ENCODE data around the gene DHX58. TPM values are rescaled to one million over a fixed set of nuclear protein-coding genes. Genes with fewer than 3 reads are reported as not detected.

DHX58 gene
- total and polyA plus RNA-seq, 7 donors = 1.3 to 4.2 (median 2.8) TPM

DNA sequence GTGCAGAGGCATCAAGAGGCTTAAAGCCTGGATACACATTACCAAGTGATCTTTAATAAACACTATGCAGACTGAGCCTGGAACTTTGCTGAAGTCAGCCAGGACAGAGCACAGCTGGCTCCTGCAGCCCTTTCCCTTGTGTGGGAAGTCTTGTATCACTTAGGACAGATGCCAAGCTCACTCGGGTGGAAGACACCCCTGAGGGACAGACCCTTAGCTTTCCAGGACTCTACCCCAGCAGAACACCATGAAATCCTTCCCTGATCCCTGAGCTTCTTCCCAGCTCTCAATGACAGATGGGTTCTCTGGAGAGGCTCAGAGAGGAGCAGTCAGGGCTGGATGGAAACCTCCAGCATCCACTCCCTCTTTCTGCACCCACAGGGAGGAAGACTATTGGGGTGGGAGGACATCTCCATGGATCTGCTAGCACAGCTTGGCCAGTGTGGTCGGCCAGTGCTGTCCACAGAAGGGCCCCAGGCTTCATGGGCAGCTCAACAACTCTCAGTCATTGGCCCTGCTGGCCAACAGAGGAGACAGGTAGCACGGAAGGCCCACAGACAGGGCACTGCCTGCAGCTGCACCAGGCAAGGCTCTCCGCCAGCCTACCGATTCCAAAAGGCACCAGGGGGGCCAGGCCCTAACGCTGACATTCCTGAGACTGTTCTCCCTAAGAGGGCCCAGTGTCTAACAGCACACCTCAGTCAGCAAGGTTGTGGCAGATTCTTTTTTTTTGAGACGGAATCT, 26.4 kb upstream of the DHX58 start:
- no peak for ATAC-seq
- TF ChIP-seq, protein P1, sequence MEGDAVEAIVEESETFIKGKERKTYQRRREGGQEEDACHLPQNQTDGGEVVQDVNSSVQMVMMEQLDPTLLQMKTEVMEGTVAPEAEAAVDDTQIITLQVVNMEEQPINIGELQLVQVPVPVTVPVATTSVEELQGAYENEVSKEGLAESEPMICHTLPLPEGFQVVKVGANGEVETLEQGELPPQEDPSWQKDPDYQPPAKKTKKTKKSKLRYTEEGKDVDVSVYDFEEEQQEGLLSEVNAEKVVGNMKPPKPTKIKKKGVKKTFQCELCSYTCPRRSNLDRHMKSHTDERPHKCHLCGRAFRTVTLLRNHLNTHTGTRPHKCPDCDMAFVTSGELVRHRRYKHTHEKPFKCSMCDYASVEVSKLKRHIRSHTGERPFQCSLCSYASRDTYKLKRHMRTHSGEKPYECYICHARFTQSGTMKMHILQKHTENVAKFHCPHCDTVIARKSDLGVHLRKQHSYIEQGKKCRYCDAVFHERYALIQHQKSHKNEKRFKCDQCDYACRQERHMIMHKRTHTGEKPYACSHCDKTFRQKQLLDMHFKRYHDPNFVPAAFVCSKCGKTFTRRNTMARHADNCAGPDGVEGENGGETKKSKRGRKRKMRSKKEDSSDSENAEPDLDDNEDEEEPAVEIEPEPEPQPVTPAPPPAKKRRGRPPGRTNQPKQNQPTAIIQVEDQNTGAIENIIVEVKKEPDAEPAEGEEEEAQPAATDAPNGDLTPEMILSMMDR (IDR thresholded peaks at IDR 0.05) = no peak
- Histone ChIP-seq H3K4me1 (peaks cover 94% of the 10 kb centered on the region), H3K27me3 (ENCODE audit: insufficient read depth in 3 of 3, low read length in 2 of 3) (no peaks in the 10 kb centered on the region), H3K4me3 (no peak overlapping the region), H3K9me3 (no peaks in the 10 kb centered on the region), H3K27ac (peak overlapping the region; percentile 54), H3K36me3 (ENCODE audit: insufficient read depth in 1 of 2, low read depth in 1 of 2) (peaks cover 0 to 19% of the 10 kb centered on the region in 2 donors)
- intact Hi-C loops (cut with DNase I) = loop anchor here in 1 of 2 donors (10.0 kb wide), 1 partner anchor 136 kb away; the partner anchor contains the start of gene STAT5B
- no peak for DNase-seq
- WGBS, 3 donors = 49 to 61% (median 54%) methylated on average over 7 of the region's 7 CpGs

DNA sequence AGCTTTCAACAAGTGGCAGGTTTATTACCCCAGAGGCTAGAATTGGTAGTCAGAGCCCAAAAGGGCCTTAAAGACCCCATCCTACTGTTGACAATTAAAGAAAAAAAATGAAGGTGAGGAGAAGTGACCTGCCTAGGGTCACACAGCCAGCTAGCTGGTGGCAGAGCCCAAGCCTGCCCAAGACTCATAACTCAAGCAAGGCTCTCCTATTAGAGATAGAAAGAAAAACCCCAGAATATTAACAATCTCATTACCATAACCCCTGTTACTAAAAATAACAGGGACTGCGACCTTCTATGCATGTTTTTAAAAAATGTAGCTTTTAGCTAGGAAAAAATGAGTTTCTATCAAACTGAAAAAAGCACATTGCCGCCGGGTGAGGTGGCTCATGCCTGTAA, 24.1 kb upstream of the DHX58 start:
- peak overlapping the region; percentile 70 for H3K27ac ChIP-seq
- intact Hi-C loops (cut with DNase I) = loop anchor here in 1 of 2 donors (10.0 kb wide), 1 partner anchor 138 kb away; the partner anchor contains the start of gene STAT5B
- ATAC-seq = no peak
- DNase-seq = no peak
- WGBS, 3 donors = 79 to 87% (median 85%) methylated on average over 3 of the region's 3 CpGs
- H3K27me3 ChIP-seq (ENCODE audit: insufficient read depth in 3 of 3, low read length in 2 of 3) = no peaks in the 10 kb centered on the region
- H3K9me3 ChIP-seq = no peaks in the 10 kb centered on the region
- peaks cover 95% of the 10 kb centered on the region for H3K4me1 ChIP-seq
- H3K4me3 ChIP-seq = no peak overlapping the region
- TF ChIP-seq, protein P1 (IDR thresholded peaks at IDR 0.05) = no peak
- peaks cover 0 to 19% of the 10 kb centered on the region in 2 donors for H3K36me3 ChIP-seq (ENCODE audit: insufficient read depth in 1 of 2, low read depth in 1 of 2)

DNA sequence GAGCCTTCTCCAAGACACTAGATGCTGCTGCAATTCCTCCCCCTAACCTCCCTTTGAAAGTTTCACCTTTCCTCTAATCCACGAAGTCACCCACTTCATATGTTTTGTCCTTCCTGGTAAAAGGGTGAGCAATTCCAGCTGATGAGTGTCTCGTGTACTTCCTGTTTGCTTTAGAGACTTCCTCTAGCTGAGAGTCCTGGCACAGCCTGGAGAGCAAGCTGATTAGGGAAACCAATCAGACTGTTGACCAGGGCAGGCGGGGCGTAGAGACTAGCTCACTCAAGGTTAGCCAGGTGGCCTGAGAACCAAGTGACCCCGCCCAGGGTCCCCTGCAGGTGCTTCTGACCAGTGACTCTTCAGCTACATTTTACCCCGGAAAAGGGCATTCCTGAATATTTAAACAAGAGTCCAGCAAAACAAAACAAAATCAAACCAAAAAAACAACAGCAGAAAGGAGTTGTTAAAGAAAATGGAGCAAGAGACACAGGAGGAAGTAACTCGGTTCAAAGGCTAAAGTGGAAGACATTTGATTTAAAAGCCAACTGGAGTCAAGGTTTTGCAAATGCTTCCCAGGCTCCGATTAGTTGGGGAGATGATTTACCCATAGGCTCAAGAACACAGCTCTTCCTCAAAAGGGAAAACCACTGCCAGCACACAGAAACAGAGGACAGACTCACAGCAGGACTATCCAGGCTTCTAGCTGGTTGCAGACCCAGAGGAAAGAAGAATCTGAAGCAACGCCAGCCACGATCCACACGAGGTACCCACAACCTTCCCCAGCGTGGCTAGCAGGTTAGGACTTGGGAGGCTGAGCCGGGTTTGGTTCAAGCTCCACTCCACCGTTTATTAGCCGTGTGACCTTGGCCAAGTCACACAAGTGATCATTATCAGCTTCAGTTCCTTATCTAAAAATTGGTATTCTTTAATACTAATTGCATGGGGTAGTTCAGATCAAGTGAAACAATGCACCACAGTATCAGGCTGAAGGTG, 23.4 kb upstream of the DHX58 start:
- DNase-seq (no peak), ATAC-seq (peak in 1 of 4 donors; percentile 26)
- Histone ChIP-seq H3K4me1 (peaks cover 95% of the 10 kb centered on the region), H3K36me3 (ENCODE audit: insufficient read depth in 1 of 2, low read depth in 1 of 2) (peaks cover 0 to 20% of the 10 kb centered on the region in 2 donors), H3K27ac (peak overlapping the region; percentile 70), H3K27me3 (ENCODE audit: insufficient read depth in 3 of 3, low read length in 2 of 3) (no peaks in the 10 kb centered on the region), H3K9me3 (no peaks in the 10 kb centered on the region), H3K4me3 (no peak overlapping the region)
- TF ChIP-seq, protein P1 (IDR thresholded peaks at IDR 0.05) = no peak
- intact Hi-C loops (cut with DNase I) = loop anchor here in 1 of 2 donors (10.0 kb wide), 1 partner anchor 139 kb away; the partner anchor contains the start of gene STAT5B
- 64 to 73% (median 70%) methylated on average over 15 of the region's 15 CpGs for WGBS, 3 donors

DNA sequence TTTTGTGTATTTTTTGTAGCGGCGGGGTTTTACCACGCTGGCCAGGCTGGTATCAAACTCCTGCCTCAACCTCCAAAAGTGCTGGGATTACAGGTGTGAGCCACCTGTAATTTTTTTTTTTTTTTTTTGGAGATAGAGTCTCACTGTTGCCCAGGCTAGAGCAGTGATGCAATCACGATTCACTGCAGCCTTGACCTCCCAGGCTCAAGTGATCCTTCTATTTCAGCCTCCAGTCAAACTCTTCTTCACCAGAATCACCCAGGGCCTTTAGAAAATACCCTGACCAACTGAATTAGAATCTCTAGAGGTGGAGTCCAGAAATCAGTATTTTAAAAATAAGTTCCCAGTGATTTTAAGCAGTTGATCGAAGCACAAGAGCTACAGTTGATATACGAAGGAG, 22.6 kb upstream of the DHX58 start:
- intact Hi-C loops (cut with DNase I) = loop anchor here in 1 of 2 donors (10.0 kb wide), 1 partner anchor 140 kb away; the partner anchor contains the start of gene STAT5B
- Histone ChIP-seq H3K27me3 (ENCODE audit: insufficient read depth in 3 of 3, low read length in 2 of 3) (no peaks in the 10 kb centered on the region), H3K9me3 (no peaks in the 10 kb centered on the region), H3K36me3 (ENCODE audit: insufficient read depth in 1 of 2, low read depth in 1 of 2) (peaks cover 0 to 25% of the 10 kb centered on the region in 2 donors), H3K4me3 (no peak overlapping the region), H3K27ac (peak overlapping the region; percentile 70), H3K4me1 (peaks cover 98% of the 10 kb centered on the region)
- DNase-seq = no peak
- 85 to 89% (median 89%) methylated on average over 6 of the region's 6 CpGs for WGBS, 3 donors
- no peak for ATAC-seq
- TF ChIP-seq, protein P1 (IDR thresholded peaks at IDR 0.05) = no peak
